DOHH2 (cell line): ENCODE data around the gene CHPF.

ENCODE experiments used
- H3F3A ChIP-seq: fragments of 200-600 bp; sonication (generic), shearing (Covaris generic); 2 replicates; pipeline ENCODE4 v1.6.0; 2016; ENCODE audit warnings: antibody characterized with exemption, mild to moderate bottlenecking; ENCODE audit not compliant: control insufficient read depth, insufficient read depth
- H3K27ac ChIP-seq: fragments of 200-600 bp; sonication (generic); 2 replicates; pipeline ENCODE4 v1.5.1; 2014; ENCODE audit warnings: low read depth, mild to moderate bottlenecking, low read length, moderate library complexity
- H3K27me3 ChIP-seq: fragments of 200-600 bp; sonication (generic); 2 replicates; pipeline ENCODE4 v1.6.1; 2014; ENCODE audit warnings: mild to moderate bottlenecking, low read length, mixed read lengths; ENCODE audit not compliant: control insufficient read depth
- H3K36me3 ChIP-seq: fragments of 200-600 bp; sonication (generic); 2 replicates; pipeline ENCODE4 v1.6.1; 2014; ENCODE audit warnings: mild to moderate bottlenecking, low read length, moderate library complexity, mixed read lengths; ENCODE audit not compliant: control insufficient read depth
- H3K4me1 ChIP-seq: fragments of 200-600 bp; sonication (generic); 2 replicates; pipeline ENCODE4 v1.6.1; 2014; ENCODE audit warnings: mild to moderate bottlenecking, low read length, mixed read lengths; ENCODE audit not compliant: control insufficient read depth
- H3K4me2 ChIP-seq: fragments of 200-600 bp; sonication (generic); 2 replicates; pipeline ENCODE4 v1.6.0; 2014; ENCODE audit warnings: mild to moderate bottlenecking, low read length, moderate library complexity
- H3K4me3 ChIP-seq: fragments of 200-600 bp; sonication (generic); 2 replicates; pipeline ENCODE4 v1.5.1; 2014; ENCODE audit warnings: mild to moderate bottlenecking, low read length, mixed read lengths
- H3K79me2 ChIP-seq: fragments of 200-600 bp; sonication (generic); 2 replicates; pipeline ENCODE4 v1.6.1; 2014; ENCODE audit warnings: mild to moderate bottlenecking, low read length, mixed read lengths; ENCODE audit not compliant: control insufficient read depth
- H3K9me2 ChIP-seq: fragments of 200-600 bp; sonication (generic); replicated peaks from 2 replicates; pipeline ENCODE4 v1.6.1; 2014; ENCODE audit warnings: mild to moderate bottlenecking, low read length, mixed read lengths; ENCODE audit not compliant: control insufficient read depth
- H3K9me3 ChIP-seq: fragments of 200-600 bp; sonication (generic); 2 replicates; pipeline ENCODE4 v1.6.1; 2014; ENCODE audit warnings: antibody characterized with exemption, low read length, mixed read lengths; ENCODE audit not compliant: control insufficient read depth, insufficient read depth
- H4K20me1 ChIP-seq: fragments of 200-600 bp; sonication (generic); 2 replicates; pipeline ENCODE4 v1.6.0; 2014; ENCODE audit warnings: low read depth, mild to moderate bottlenecking, antibody characterized with exemption, low read length, moderate library complexity; ENCODE audit not compliant: control insufficient read depth, insufficient read depth
- EZH2phosphoT487 ChIP-seq: fragments of 200-600 bp; sonication (generic); IDR thresholded peaks from 2 replicates; pipeline ENCODE4 v1.6.1; 2017; ENCODE audit warnings: borderline replicate concordance, mild to moderate bottlenecking, antibody characterized with exemption, low read length, moderate library complexity, mixed read lengths
- TF ChIP-seq, protein P1 (sequence below): fragments of 200-600 bp; sonication (generic); IDR thresholded peaks from one replicate; pipeline ENCODE4 v1.5.1; 2014; ENCODE audit warnings: antibody characterized with exemption, mild to moderate bottlenecking, low read depth, low read length; ENCODE audit not compliant: poor library complexity, severe bottlenecking

Gene CHPF

DNA sequence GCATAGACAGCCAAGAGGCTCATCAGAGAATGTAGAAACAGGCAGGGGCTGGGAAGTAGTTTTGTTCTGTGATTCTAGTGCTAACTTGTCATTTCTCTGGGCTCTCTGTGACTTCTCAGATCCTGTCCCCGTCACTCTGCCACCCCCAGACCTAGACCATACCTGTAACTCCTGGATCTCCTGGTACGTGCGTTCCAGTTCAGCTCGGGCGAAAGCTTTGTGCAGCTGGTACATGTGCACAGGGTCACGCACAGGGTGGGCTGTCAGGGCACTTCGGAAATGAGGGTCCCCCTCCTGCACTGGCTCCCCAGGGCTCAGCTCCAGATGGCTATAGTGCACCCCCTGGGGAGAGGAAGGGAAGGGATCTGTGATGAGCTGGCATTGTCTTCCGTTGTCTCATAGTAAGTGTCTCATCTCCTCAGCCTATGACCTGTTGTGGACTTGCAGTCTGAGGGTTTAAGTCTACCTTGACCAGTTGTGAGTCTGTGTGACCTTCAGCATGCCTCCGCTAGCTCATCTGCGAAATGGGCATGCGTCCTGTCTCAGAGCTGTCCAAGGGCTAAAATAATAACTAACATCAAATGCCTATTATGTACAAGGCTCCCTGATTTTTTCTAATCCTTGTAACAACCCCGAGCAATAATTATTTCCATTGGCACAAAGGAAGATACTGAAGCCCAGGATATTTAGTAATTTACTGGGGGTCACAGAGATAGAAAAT is 2.7 kb downstream of the CHPF start:
- Histone ChIP-seq H4K20me1 (peaks cover 6% of the 10 kb centered on the region), H3K4me1 (peaks cover 22% of the 10 kb centered on the region), H3K27me3 (peaks cover 13% of the 10 kb centered on the region; the same call in 1 of the 2 replicates), H3K27ac (no peak overlapping the region), H3K36me3 (peaks cover 25% of the 10 kb centered on the region), H3K4me2 (peak overlapping the region; percentile 74), H3K9me2 (no peaks in the 10 kb centered on the region), H3F3A (no peaks in the 10 kb centered on the region), H3K4me3 (peak overlapping the region; percentile 90; the same call in 1 of the 2 replicates), H3K79me2 (peaks cover 8% of the 10 kb centered on the region), H3K9me3 (no peaks in the 10 kb centered on the region)
- TF ChIP-seq EZH2phosphoT487, result no peak

DNA sequence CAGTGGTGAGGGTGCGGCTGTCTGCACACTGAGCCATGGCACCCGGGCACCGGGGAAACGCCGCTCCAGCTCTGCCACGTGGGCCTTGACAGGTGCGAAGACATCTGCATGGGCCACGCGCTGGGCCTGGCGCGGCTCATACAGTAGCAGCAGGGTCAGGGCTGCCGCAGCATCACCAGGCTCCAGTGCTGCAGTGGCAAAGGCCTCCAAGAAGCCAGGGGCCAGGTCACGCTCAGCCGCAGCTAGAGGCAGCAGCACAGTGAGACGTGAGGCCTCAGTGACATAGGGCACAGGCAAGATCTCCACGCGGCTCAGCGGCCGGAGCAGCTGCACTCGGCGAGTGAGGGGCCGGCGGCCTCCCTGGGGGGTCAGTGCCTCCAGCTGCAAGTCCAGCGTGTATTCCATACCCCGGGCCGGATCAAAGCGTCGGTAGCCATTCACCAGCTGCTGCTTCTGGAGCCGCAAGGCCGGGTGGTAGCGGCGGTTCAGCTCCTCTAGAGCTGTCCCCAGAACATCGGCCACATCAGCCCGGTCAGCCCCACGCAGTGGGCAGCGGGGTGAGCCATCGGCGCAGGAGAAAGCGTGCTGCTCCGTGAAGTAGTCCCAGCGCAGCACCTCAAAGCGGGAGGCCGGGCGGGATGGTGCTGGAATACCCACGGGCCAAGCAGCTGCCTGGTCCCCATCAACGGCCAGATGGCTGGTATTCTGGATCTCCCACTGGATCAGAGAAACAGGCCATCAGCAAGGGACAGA is 3.5 kb downstream of the CHPF start:
- Histone ChIP-seq H4K20me1 (peaks cover 6% of the 10 kb centered on the region), H3K36me3 (peaks cover 25% of the 10 kb centered on the region), H3K4me3 (no peak overlapping the region), H3K27me3 (peaks cover 8% of the 10 kb centered on the region; the same call in 1 of the 2 replicates), H3K9me3 (no peaks in the 10 kb centered on the region), H3F3A (no peaks in the 10 kb centered on the region), H3K9me2 (no peaks in the 10 kb centered on the region), H3K27ac (no peak overlapping the region), H3K4me1 (peaks cover 22% of the 10 kb centered on the region), H3K4me2 (no peak overlapping the region), H3K79me2 (peaks cover 8% of the 10 kb centered on the region)
- TF ChIP-seq, protein P1, sequence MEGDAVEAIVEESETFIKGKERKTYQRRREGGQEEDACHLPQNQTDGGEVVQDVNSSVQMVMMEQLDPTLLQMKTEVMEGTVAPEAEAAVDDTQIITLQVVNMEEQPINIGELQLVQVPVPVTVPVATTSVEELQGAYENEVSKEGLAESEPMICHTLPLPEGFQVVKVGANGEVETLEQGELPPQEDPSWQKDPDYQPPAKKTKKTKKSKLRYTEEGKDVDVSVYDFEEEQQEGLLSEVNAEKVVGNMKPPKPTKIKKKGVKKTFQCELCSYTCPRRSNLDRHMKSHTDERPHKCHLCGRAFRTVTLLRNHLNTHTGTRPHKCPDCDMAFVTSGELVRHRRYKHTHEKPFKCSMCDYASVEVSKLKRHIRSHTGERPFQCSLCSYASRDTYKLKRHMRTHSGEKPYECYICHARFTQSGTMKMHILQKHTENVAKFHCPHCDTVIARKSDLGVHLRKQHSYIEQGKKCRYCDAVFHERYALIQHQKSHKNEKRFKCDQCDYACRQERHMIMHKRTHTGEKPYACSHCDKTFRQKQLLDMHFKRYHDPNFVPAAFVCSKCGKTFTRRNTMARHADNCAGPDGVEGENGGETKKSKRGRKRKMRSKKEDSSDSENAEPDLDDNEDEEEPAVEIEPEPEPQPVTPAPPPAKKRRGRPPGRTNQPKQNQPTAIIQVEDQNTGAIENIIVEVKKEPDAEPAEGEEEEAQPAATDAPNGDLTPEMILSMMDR, result no peak
- no peak for TF ChIP-seq EZH2phosphoT487

- Histone ChIP-seq H4K20me1 (peaks cover 6% of the 10 kb centered on the region), H3K27me3 (peaks cover under 1% of the 10 kb centered on the region; the same call in 1 of the 2 replicates), H3K9me2 (no peaks in the 10 kb centered on the region), H3K4me1 (peaks cover 16% of the 10 kb centered on the region), H3K79me2 (peaks cover 8% of the 10 kb centered on the region), H3K9me3 (no peaks in the 10 kb centered on the region), H3K36me3 (peaks cover 25% of the 10 kb centered on the region), H3K4me3 (no peak overlapping the region), H3F3A (no peaks in the 10 kb centered on the region), H3K4me2 (no peak overlapping the region), H3K27ac (no peak overlapping the region)
- TF ChIP-seq, protein P1, result no peak
- no peak for TF ChIP-seq EZH2phosphoT487
These were observed 4.4 kb downstream of the CHPF start for GRCh38 chr2:219538956-219539788.
